ENCODE data around the gene LDB1.

DNA sequence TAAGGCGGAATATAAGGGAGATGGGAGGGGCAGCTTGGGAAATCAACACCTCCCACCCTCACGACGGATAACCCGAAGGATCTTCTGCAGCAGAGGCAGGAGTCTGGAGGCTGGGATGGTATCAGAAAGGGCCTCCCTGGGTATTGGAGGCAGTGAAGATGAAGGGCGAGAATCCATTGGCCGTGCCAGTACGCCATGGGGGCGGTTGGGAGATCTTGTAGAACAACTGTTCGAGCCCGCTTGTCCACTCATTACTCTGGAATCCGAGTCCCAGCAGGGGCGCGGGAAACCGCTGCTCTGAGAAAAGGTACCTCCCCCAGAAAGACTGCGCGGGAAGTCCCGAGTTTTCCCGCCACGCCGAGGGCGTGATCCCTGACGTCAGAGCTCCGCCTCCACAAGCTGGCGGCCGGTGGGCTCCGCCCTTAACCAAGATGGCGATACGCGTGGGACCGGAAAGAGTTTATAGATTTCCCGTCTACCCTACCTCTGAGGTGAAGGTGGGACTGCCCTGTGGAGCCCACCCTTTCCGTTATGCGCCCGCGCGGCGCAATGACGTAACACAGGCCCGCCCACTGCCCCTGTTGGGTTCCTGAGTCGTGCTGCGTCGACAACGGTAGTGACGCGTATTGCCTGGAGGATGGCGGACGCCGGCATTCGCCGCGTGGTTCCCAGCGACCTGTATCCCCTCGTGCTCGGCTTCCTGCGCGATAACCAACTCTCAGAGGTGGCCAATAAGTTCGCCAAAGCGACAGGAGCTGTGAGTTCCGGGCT is 31.8 kb upstream of the LDB1 start, which contains the start of gene NOLC1:
- peak; percentile 100 for TF ChIP-seq POLR2AphosphoS5 (IDR thresholded peaks at IDR 0.05; ENCODE audit: low read depth, low read length)
- no peak for TF ChIP-seq CTCF (IDR thresholded peaks at IDR 0.05 in 2 of 3, conservative IDR thresholded peaks at IDR 0.05 in 1 of 3; ENCODE audit: borderline replicate concordance in 1 of 3, insufficient read depth in 1 of 3, low read depth in 2 of 3, low read length in 2 of 3)
- TF ChIP-seq RAD21 (IDR thresholded peaks at IDR 0.05; ENCODE audit: low read depth), result no peak
- peak; percentile 96 for TF ChIP-seq POLR2A (IDR thresholded peaks at IDR 0.05; ENCODE audit: borderline replicate concordance, extremely low read depth, insufficient read depth, insufficient read length)
- peak; percentile 98 for TF ChIP-seq YY1 (IDR thresholded peaks at IDR 0.05; ENCODE audit: extremely low read depth, insufficient replicate concordance, low read depth, low read length)
- TF ChIP-seq EZH2 (IDR thresholded peaks at IDR 0.05), result no peak
- TF ChIP-seq ZNF274 (IDR thresholded peaks at IDR 0.05; ENCODE audit: low read depth, low read length), result no peak
- TF ChIP-seq ZFX (IDR thresholded peaks at IDR 0.05), result no peak
- TF ChIP-seq SP1 (IDR thresholded peaks at IDR 0.05; ENCODE audit: low read depth), result no peak

Data from HCT116 (cell line).